ENCODE measurements around the gene PNPLA1.
A peak's percentile ranks its signal among the peaks of the same experiment; 100 is the strongest.

Gene PNPLA1

DNA sequence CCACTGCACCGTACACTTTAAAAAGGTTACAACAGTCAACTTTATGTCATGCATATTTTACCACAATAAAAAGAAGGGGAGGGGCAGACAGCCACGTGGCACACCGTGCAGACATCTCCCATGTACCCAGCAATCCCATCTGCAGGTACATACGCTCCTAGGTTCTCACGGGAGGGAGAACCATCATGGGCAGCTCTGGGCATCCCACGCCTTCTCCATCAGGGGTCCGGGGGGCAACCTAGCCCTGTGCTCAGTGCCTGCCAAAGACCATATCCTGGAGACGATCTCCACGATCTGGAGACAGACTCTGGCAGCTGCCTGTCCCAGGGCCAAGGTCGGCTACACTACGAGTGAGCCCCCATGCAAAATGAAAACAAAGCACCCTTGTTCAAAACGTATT lies 69.3 kb downstream of the PNPLA1 start:
- DNase-seq = no peak

DNA sequence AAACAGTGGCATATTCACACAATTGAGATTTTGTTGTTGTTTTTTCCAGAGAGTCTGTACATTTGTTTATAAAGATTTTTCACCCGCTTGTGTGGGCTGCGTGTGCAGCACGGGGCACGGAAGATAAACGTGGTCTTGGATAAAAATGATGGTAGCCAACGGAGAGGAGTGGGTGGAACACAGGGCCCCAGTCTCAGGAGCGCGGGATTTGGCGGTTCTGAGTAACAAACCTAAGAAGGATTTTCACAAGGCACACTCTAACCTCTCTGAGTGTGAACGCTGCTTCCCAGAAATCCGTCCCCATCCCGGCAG lies 70.4 kb downstream of the PNPLA1 start:
- no peak for DNase-seq

DNA sequence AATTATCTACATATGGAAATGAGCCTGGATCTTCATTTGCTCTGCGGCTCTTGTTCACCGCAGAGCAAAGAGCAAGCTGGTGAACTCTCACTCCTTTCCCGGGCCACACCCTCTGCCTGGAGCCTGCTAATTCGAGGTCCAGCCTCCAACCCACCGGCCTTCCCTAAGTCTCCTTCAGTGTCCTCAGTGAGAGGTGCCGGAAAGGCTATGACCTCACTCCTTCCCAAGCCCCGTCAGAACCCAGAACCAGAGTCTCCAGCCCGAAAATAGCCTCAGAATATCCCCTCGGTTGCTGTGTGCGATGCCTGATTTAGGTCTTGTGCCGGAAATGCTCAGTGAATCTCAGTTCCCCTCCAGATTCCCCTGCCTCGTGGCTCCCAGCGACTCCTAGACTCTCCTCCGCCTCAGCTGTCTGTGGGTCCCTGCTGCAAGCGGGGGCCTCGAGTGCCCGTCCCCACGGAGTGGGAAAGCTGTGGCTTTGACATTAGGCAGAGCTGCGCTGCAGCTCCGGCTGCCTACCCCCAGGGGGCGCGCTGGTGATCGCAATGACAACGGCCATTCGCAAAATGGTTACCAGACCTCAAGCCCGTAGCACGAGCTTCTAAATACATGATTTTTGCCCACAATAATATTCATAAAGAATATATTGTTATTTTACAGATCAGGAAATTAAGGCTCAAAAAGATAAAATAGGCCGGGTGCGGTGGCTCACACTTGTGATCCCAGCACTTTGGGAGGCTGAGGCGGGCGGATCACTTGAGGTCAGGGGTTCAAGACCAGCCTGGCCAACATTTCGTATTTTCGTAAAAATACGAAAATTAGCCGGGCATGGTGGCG lies 71.0 kb downstream of the PNPLA1 start:
- peak; percentile 79 for DNase-seq

- no peak for DNase-seq
Observed at GRCh38 chr6:36343109-36343680, 73.3 kb downstream of the PNPLA1 start.

DNA sequence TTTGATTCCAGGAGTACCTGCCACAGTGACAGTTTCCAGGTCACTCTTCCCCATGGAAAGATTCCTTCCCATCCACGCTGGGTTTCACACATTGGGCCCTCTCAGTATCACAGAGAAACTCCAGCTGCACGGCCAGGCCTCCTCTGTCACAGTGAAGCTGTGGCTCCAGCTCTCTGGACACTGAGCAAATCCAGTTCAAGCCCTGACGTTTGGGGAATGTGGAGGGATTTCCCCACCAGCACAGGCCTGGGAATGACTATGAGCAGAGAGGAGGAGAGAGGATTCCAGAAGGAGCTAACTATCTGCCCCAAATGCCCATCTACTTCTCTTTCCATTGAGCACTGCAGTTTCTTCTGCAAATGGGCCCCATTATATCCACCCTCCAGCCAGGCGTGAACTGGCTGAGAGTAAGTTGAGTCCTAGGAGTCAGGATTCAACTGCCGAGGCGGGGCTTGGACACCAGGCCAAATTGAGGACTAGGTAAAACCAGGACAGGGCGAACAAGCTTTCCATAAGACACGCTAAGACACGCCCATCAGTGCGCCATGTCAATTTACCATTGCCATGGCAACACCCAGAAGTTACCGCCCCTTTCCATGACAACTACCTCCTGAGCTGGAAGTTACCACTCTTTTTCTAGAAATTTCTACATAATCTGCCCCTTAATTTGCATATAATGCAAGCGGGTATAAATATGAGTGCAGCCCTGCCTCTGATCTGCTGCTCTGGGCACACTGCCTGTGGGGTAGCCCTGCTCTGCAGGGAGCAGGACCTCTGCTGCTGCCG lies 76.0 kb downstream of the PNPLA1 start:
- DNase-seq = no peak

DNA sequence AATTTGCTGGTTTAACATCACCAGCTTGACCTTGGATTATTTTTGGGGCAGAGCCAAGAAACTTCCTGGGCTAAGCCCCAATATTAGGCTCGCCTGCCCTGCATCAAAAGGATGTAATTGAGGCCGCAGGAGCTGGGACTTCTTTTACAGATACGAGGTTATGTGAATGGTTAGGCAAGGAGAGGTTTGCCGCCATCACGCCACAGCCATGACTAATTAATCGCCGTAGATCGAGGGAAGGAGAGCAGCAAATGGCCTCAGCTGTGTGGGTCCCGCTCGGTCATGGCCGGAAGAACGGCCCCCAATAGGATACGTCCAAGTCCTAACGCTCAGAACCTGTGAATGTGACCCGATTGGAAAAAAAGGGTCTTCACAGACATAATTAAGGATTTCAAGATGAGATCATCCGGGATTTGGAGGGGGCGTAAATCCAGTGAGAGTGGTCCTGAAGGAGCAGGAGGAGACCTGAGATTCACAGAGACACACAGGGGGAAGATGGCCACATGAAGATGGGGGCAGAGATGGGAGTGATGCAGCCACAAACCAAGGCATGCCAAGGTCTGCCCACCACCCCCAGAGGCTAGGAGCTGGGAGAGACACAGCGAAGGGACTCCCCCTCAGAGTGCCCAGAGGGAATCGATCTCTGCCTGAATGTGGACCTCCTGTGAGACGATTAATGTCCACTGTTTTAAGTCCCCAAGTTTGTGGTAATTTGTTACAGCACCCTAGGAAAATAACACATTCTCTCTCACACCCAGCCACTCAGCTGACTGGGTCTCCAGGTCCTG lies 76.8 kb downstream of the PNPLA1 start:
- no peak for DNase-seq

DNA sequence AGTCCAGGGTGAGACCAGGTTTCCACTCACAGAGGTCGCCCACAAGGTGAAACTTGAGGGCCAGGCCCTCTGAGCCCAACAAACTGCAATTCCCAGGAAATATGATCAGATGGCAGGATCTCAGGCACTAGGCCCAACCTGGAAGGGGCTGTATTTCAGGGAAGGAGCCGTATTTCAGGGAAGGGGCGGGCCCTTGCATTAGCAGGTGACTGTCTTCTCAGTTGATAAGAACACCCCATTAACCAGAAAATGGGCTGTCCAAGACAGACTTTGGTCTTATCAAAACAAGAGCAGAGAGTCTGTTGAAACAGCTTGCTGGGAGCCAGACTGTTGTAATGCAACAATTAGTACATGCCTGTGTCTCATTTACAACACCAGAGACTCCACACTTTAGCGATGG lies 77.8 kb downstream of the PNPLA1 start:
- DNase-seq = no peak

GRCh38 chr6:36349240-36349639 lies 79.4 kb downstream of the PNPLA1 start:
- no peak for DNase-seq

- no peak for DNase-seq
Observed at GRCh38 chr6:36350082-36350481, 80.2 kb downstream of the PNPLA1 start.

DNA sequence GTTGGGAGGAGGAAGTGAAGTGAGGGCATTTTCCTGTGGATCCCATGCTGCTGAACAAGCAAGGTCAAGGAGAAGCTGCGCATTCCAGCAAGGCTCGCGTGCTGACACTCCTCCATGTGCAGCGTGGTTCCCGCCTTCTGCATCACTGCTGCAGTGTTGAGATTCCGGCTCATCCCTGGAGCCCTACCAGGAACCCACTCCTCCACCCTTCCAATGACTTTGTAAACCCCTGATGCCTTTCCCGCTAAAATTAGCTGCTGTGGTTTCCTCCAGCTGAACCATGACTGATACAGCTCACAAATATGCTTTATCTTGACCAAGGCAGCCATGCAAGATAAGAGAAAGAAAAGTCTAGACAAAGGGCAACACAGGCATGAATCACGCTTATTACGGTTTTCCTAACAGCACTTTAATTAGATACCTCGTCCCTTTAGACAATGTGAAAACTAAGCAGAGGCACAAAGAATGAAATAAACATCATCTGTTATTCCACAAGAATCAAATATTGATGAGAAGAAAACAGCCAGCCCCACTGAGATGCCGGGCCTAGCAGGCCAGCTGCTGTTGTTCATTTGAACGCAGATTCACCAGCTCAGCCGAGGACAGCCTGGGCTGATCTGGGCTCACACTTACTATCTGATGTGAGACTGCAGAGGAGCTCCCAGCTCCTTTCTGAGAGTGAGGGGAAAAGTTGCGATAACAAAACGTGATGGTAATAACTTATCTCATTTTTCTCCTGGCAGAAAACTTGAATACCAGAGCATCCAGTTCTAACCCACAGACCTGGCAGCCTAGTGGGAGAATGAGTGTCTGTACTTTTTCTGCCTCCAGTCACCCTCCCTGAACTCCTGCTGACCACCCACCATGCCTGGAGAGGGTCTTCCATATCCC lies 81.1 kb downstream of the PNPLA1 start:
- DNase-seq = no peak

- no peak for DNase-seq
Observed at GRCh38 chr6:36352477-36353157, 82.8 kb downstream of the PNPLA1 start.

DNA sequence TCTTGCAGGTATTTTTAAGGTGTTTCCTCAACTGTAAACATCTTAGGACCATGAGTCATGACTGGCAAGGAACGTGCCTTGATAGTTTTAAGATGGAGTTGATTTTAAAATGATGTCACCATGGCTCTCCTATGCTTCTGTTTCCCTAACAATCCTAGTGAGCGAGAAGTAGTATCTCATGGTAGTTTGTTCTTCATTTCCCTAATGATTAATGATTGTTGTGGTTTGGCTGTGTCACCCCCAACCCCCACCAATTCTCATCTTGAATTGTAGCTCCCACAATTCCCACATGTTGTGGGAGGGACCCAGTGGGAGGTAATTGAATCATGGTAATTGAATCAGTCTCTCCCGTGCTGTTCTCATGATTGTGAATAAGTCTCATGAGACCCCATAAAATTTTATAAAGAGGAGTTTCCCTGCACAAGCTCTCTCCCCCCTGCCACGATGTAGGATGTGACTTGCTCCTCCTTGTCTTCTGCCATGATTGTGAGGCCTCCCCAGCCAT lies 83.6 kb downstream of the PNPLA1 start:
- no peak for DNase-seq

GRCh38 chr6:36355819-36356218 lies 86.0 kb downstream of the PNPLA1 start:
- peak; percentile 66 for DNase-seq

GRCh38 chr6:36357872-36358225 lies 88.0 kb downstream of the PNPLA1 start:
- DNase-seq = peak; percentile 28
